K562 (cell line): ENCODE measurements around the gene PPM1F.

Experiments used
- CBX3 ChIP-seq, 2 experiments: IDR thresholded peaks; 1 replicate in 1 of 2; 2 replicates in 1 of 2; pipeline ENCODE4 v1.6.1; 2012; ENCODE audit warnings: inconsistent platforms in 2 of 2, low read length in 2 of 2, borderline replicate concordance in 1 of 2, control low read depth in 1 of 2
- CEBPB ChIP-seq: fragments of 450-650 bp; IDR thresholded peaks from 2 replicates; pipeline ENCODE4 v1.6.1; 2016; ENCODE audit warnings: missing genetic modification characterization, missing compliant biosample characterization
- CTCF ChIP-seq, 3 experiments: IDR thresholded peaks in 2 of 3; conservative IDR thresholded peaks in 1 of 3; 2 replicates each; pipeline ENCODE4 v1.5.1; 2011 to 2012; ENCODE audit warnings: low read length in 3 of 3, mild to moderate bottlenecking in 3 of 3, control low read depth in 2 of 3, improper control_type of control experiment in 1 of 3, inconsistent platforms in 1 of 3, low read depth in 1 of 3, mixed read lengths in 1 of 3, moderate library complexity in 1 of 3; ENCODE audit not compliant: insufficient read depth in 2 of 3
- EP300 ChIP-seq: IDR thresholded peaks from 2 replicates; pipeline ENCODE4 v1.6.1; 2012; ENCODE audit warnings: low read length, improper control_type of control experiment
- RBM39 ChIP-seq: fragments of 200-400 bp; formaldehyde crosslinking; optimal IDR thresholded peaks from 2 replicates; pipeline ENCODE3; 2018; ENCODE audit warnings: low read depth, low read length

GRCh38 chr22:21978564-21979386 lies 26.1 kb upstream of the PPM1F start:
- TF ChIP-seq CTCF (IDR thresholded peaks at IDR 0.05 in 2 of 3, conservative IDR thresholded peaks at IDR 0.05 in 1 of 3; ENCODE audit: insufficient read depth in 2 of 3, low read depth in 1 of 3, low read length in 3 of 3) (no peak), EP300 (no peak), CBX3 (IDR thresholded peaks at IDR 0.05; ENCODE audit: borderline replicate concordance in 1 of 2, low read length in 2 of 2) (no peak), CEBPB (tag) (no peak), RBM39 (no peak)
